Stimulated activated CD8-positive, alpha-beta memory T cell treated with anti-CD3 and anti-CD28 coated beads, Interleukin-15, amount 100 ng/mL, for 1 hour (primary cell): ENCODE measurements around the gene INPP5A.

Source experiments
- DNase-seq: peaks from one replicate; pipeline ENCODE4 v3.0.0-alpha.2; 2020; ENCODE audit warnings: low read depth

The INPP5A gene

GRCh38 chr10:132613566-132614348 is 76.2 kb downstream of the INPP5A start:
- DNase-seq: no peak

- no peak for DNase-seq
Measured at GRCh38 chr10:132614431-132615340, 77.1 kb downstream of the INPP5A start.

GRCh38 chr10:132615341-132616169 is 78.0 kb downstream of the INPP5A start:
- DNase-seq: no peak

- no peak for DNase-seq
Measured at GRCh38 chr10:132616170-132616995, 78.8 kb downstream of the INPP5A start.

- DNase-seq: no peak
Measured at GRCh38 chr10:132616996-132617736, 79.6 kb downstream of the INPP5A start.

DNA sequence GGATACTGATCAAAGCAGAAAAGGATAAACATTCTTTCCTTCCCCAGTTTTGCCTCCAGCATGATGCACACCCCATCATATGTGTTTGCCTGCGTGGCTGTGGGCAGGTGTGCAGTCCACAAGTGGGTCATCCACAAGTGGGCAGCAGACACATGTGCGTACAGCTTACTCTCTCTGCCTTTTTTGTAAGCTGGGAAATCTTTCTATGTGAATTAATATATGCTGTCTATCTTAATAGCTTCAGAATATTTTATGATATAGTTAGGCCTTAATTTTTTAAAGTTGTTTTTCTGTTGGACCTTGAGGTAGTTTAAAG is 80.1 kb downstream of the INPP5A start:
- no peak for DNase-seq

DNA sequence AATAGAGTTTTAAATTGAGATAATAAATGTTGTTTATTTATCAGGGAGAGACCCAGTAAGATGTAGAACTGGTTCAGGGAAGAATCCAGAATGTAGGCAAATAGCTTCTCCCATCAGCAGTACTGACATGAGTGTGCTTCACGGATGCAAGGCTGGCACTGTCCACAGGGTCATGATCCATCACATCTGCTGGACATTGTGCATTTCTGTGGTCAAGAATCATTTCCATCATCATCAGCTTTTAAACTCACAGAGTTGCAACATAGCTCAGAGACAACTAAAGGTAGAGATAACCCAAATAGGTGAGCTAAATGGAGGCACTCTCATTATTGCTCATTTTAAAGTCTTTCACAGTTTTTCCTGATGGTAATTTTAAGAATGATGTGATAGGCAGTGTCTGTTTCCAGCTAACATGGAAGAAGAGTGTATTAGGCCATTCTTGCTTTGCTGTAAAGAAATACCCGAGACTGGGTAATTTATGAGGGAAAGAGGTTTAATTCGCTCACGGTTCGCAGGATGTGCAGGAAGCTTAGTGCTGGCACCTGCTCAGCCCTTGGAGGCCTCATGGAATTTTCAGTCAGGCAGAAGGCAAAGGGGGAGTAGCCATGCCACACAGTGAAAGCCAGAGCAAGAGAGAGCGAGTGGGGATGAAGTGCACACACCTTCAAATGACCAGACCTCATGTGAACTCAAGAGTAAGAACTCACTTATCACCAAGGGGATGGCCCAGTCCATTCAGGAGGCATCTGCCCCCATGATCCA is 80.8 kb downstream of the INPP5A start:
- no peak for DNase-seq

DNA sequence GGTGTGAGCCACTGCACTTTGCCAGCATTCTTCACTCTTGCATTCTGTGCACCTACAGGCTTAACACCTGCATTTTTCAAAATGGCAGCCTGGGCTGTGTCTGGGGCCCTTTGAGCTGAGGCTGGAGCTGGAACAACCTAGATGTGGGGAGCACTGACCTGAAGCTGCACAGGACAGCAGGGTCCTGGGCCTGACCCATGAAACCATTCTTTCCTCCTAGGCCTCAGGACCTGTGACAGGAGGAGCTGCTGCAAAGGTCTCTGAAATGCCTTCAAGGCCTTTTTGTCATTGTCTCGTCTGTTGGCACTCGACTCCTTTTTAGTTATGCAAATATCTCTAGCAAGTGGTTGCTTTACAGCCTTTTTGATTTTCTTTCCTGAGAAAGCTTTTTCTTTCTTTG is 82.3 kb downstream of the INPP5A start:
- no peak for DNase-seq

DNA sequence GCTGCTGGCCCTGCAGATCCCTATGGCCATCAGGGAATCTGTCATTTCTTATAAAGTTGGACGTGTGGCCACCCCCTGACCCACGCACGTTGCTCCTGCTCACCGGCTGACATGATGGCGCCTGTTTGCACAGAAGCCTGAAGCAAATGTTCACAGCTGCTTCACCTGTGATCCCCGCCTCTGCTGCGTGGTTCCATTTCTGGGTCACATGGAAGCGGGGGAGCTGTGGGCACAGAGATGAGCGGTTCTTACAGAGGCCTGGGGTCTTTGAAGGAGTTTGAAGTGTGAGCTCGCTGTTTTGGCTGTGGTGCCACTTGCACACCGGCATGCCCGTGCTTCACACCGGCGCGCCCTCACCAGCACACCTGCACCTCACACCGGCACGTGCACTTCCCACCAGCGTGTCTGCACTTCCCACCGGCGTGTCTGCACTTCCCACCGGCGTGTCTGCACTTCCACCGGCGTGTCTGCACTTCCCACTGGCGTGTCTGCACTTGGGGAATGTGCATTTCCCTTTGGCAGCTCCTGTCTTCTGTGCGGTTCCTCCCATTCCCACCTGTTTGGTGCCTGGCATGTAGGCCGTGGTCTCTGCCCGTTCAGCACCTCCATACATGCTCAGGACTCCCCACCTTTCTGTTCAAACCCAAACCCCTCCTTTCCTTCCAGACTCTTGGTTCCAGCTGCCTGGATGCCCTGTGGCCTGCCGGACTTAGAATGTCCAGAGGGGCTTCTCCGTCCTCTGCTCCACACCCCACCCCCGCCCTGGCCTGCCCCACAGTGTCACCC is 86.7 kb downstream of the INPP5A start:
- no peak for DNase-seq

- DNase-seq: no peak
Measured at GRCh38 chr10:132624847-132625471, 87.4 kb downstream of the INPP5A start.

- DNase-seq: no peak
Measured at GRCh38 chr10:132626019-132626760, 88.6 kb downstream of the INPP5A start.

DNA sequence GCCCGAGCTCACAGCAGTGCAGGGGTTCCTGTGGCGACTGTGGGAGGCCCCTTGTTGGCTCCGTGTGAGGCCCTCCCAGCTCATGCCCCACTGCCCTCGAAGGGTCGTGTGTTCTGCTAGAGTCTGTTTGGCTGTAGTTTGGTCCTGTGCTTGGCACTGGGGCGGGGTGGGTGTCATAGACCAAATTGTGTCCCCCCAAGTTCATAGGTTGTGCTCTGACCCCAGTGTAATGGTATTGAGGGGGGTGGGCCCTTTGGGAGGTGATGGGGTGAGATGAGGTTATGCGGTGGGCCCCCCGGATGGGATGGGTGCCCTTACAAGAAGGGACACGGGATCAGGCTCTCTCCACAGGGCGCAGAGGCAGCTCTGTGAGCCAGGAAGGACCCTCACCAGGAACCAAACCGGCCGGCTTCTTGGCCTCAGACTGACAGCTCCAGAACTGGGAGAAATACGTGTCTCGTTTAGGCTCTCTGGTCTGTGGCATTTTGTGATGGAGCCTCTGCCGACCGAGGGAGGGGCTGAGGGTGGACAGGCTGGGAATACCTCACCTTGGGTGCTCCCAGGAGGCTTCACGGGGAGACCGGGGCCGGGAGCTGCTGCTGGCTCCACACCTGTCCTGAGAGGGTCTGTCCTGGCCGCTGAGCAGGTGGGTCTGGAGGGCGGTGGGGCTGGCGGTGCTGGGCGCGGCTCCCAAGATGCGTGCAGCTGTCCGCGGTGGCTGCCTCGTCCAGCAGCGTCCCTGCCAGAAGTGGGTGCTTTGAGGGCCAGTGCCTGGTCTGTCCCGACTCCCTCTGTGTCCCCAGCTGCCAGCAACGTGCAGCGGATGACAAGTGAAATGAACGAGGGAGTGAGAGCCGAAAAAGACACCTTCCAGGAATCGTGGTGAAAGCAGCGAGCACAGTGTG is 89.4 kb downstream of the INPP5A start:
- DNase-seq: no peak

DNA sequence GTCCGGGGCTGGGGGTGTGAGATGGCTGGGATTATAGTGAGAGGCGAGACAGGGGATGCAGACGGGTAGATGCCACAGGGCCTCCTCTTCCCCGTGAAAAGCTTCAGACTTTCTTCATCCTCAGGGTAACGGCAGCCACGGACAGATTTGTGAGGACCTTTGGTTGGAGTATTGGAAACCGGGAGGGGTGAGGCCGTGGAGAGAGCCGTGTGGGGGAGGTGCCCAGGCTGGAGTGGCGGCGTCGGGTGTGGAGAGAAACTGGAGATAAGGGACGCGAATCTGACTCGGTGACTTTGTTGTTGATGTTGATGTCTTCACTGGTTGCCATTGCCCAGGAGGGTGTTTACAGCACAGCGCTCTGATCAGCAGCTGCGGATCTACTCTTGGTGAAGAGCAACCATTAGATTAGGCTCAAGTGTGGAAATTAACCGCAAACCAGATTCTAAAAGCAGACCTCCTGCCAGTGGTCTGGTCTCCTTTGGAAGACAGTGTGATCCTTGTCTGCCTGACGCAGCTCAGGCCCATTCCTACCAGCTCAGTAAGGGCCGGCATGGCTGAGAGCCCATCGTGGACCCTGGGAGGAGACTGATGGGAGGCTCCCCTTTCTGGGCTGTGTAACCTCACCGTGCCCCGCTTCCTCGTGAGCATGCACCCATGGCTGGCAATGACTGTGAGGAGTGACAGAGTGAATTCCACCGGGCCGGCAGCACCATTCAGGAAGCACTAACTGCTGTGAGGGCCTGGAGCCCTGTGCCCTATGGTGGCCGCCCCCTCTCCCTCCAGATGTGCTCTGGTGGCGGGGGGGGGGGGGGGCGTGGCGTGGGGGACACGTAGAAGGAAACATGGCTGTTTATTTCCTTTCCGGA is 90.3 kb downstream of the INPP5A start:
- DNase-seq: no peak

GRCh38 chr10:132628966-132629900 is 91.6 kb downstream of the INPP5A start:
- no peak for DNase-seq

DNA sequence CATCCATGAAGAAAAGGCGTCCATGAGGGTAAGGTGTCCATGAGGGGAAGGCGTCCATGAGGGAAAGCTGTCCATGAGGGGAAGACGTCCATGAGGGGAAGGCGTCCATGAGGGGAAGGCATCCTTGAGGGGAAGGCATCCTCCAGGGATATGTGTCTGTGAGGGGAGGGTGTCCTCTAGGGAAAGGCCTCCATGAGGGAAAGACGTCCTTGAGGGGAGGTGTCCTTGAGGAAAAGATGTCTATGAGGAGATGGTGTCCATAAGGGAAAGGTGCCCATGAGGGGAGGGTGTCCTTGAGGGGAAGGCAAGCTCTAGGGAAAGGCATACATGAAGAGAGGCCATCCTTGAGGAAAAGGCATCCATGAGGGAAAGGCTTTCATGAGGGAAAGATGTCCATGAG is 92.6 kb downstream of the INPP5A start:
- no peak for DNase-seq
